Naive thymus-derived CD4-positive, alpha-beta T cell (primary cell): ENCODE measurements around the gene CYGB. TPM values are rescaled to one million over a fixed set of nuclear protein-coding genes. Genes with fewer than 3 reads are reported as not detected.

Experiments used
- ATAC-seq: fragments of 150-1000 bp; cut with Tn5 transposase; 2 replicates; pipeline ENCODE4 v1.10.0; 2021; ENCODE audit warnings: mild to moderate bottlenecking, moderate library complexity
- CTCF ChIA-PET: fragments of 350-600 bp; sonication (Branson Sonifier 250); formaldehyde crosslinking; loops from one replicate; lab custom pipeline; 2021; ENCODE audit warnings: antibody characterized with exemption; lab: Charles Lee
- POLR2A ChIA-PET: fragments of 350-600 bp; sonication (Branson Sonifier 250); formaldehyde crosslinking; loops from one replicate; lab custom pipeline; 2021; ENCODE audit warnings: antibody characterized with exemption, inconsistent platforms; lab: Charles Lee
- DNase-seq, 9 donors: peaks; one replicate each; pipeline versions ENCODE4 v3.0.0 to v3.0.0-alpha.2; 2020 to 2022; ENCODE audit warnings: mixed read lengths in 1 of 9
- H3K27ac ChIP-seq: one replicate; pipeline ENCODE4 v1.7.0; 2013; ENCODE audit warnings: mild to moderate bottlenecking, low read depth, low read length, moderate library complexity
- H3K27me3 ChIP-seq, 2 donors: one replicate each; pipeline ENCODE4 v1.7.0; 2013; ENCODE audit warnings: low read length in 2 of 2, mild to moderate bottlenecking in 2 of 2, moderate library complexity in 2 of 2; ENCODE audit not compliant: control insufficient read depth in 2 of 2, insufficient read depth in 2 of 2
- H3K36me3 ChIP-seq, 3 experiments: 1 replicate in 2 of 3; 2 replicates in 1 of 3; pipeline ENCODE4 v1.7.0; 2013; ENCODE audit warnings: low read length in 3 of 3, mild to moderate bottlenecking in 3 of 3, moderate library complexity in 1 of 3; ENCODE audit not compliant: insufficient read depth in 3 of 3, control insufficient read depth in 2 of 3
- H3K4me1 ChIP-seq, 2 donors: one replicate each; pipeline ENCODE4 v1.7.0; 2013; ENCODE audit warnings: low read length in 2 of 2, mild to moderate bottlenecking in 2 of 2, moderate library complexity in 1 of 2; ENCODE audit not compliant: control insufficient read depth in 2 of 2, insufficient read depth in 2 of 2
- H3K4me3 ChIP-seq: 2 replicates; pipeline ENCODE4 v1.7.0; 2013; ENCODE audit warnings: mild to moderate bottlenecking, low read length
- H3K9me3 ChIP-seq, 3 experiments: 1 replicate in 2 of 3; 2 replicates in 1 of 3; pipeline ENCODE4 v1.7.0; 2013; ENCODE audit warnings: low read length in 3 of 3; ENCODE audit not compliant: control insufficient read depth in 2 of 3
- H3K27ac Mint-ChIP-seq, 9 donors: one replicate each; pipeline ENCODE4 v1.8.0; 2020 to 2022; ENCODE audit warnings: mixed read lengths in 9 of 9, mild to moderate bottlenecking in 8 of 9, moderate library complexity in 5 of 9, inconsistent platforms in 2 of 9
- H3K27me3 Mint-ChIP-seq, 5 donors: one replicate each; pipeline ENCODE4 v1.8.0; 2021 to 2022; ENCODE audit warnings: mixed read lengths in 5 of 5, mild to moderate bottlenecking in 1 of 5
- H3K36me3 Mint-ChIP-seq, 5 donors: one replicate each; pipeline ENCODE4 v1.8.0; 2020 to 2022; ENCODE audit warnings: mixed read lengths in 5 of 5, mild to moderate bottlenecking in 3 of 5, inconsistent platforms in 1 of 5
- H3K4me1 Mint-ChIP-seq, 7 donors: one replicate each; pipeline ENCODE4 v1.8.0; 2020 to 2022; ENCODE audit warnings: mixed read lengths in 7 of 7, mild to moderate bottlenecking in 3 of 7, inconsistent platforms in 1 of 7
- H3K4me3 Mint-ChIP-seq, 10 donors: one replicate each; pipeline ENCODE4 v1.8.0; 2020 to 2022; ENCODE audit warnings: mild to moderate bottlenecking in 10 of 10, mixed read lengths in 10 of 10, moderate library complexity in 6 of 10, inconsistent platforms in 2 of 10
- H3K9me3 Mint-ChIP-seq, 11 donors: one replicate each; pipeline ENCODE4 v1.8.0; 2020 to 2022; ENCODE audit warnings: mixed read lengths in 11 of 11, mild to moderate bottlenecking in 4 of 11, inconsistent platforms in 1 of 11, moderate library complexity in 1 of 11
- intact Hi-C, 2 donors: fragments of 100-400 bp; cut with micrococcal nuclease; formaldehyde crosslinking; loops; one replicate each; pipeline ENCODE4 v1.15.1; 2023
- polyA plus RNA-seq, 2 donors: library from polyadenylated mRNA; unstranded; fragments of 300-500 nt; fragmentation: Illumina TruSeq; gene quantifications; one replicate each; pipeline ENCODE4 v1.2.3, GENCODE V29; 2021
- total RNA-seq, 6 experiments: library from RNA in 5 of 6; stranded (reverse) in 5 of 6; gene quantifications; 1 replicate in 5 of 6; 2 replicates in 1 of 6; pipeline ENCODE4 v1.2.3 and lab custom pipeline; 2021 to 2026

CYGB gene
- total and polyA plus RNA-seq, 7 experiments from 2014 or later: 0.33 to 0.35 TPM; not detected in 5

GRCh38 chr17:76541739-76542454 is 4.4 kb upstream of the CYGB start:
- Histone ChIP-seq H3K27ac (no peak overlapping the region), H3K4me1 (no peaks in the 10 kb centered on the region), H3K36me3 (no peaks in the 10 kb centered on the region), H3K27me3 (peaks cover 0 to 5% of the 10 kb centered on the region in 2 donors), H3K4me3 (no peak overlapping the region), H3K9me3 (no peaks in the 10 kb centered on the region)
- CTCF ChIA-PET: no interaction called here
- H3K36me3 Mint-ChIP-seq: peaks cover 0 to 3% (median 0%) of the 10 kb centered on the region in 5 donors
- H3K27ac Mint-ChIP-seq: no peak overlapping the region
- H3K27me3 Mint-ChIP-seq: peaks cover 22 to 57% (median 27%) of the 10 kb centered on the region in 5 donors
- H3K4me3 Mint-ChIP-seq: no peak overlapping the region
- POLR2A ChIA-PET: no interaction called here
- intact Hi-C loops: no loop called here
- H3K9me3 Mint-ChIP-seq: no peaks in the 10 kb centered on the region
- DNase-seq: no peak
- no peak for ATAC-seq
- H3K4me1 Mint-ChIP-seq: peaks cover 0 to 14% (median 10%) of the 10 kb centered on the region in 7 donors

GRCh38 chr17:76540381-76541300 is 3.1 kb upstream of the CYGB start:
- peaks cover 0 to 3% (median 0%) of the 10 kb centered on the region in 5 donors for H3K36me3 Mint-ChIP-seq
- peaks cover 22 to 67% (median 31%) of the 10 kb centered on the region in 5 donors for H3K27me3 Mint-ChIP-seq
- no peak overlapping the region for H3K27ac Mint-ChIP-seq
- ChIA-PET CTCF (interaction anchor here (1.7 kb wide), 1 partner anchor 18 kb away, joined by 7 read pairs; no protein-coding TSS in a partner anchor), POLR2A (interaction anchor here (0.6 to 1.4 kb wide), 5 partner anchors 13 to 91 kb away, joined by 3 to 8 read pairs (median 4); partner anchors contain the start of gene RHBDF2)
- DNase-seq: peak in 1 of 9 donors; percentile 33
- H3K9me3 Mint-ChIP-seq: no peaks in the 10 kb centered on the region
- H3K4me3 ChIP-seq: no peak overlapping the region
- peaks cover 0 to 5% of the 10 kb centered on the region in 2 donors for H3K27me3 ChIP-seq
- ATAC-seq: peak; percentile 85
- H3K4me3 Mint-ChIP-seq: peak overlapping the region in 2 of 10 donors; percentile 17 to 45
- no peak overlapping the region for H3K27ac ChIP-seq
- H3K9me3 ChIP-seq: no peaks in the 10 kb centered on the region
- H3K4me1 ChIP-seq: no peaks in the 10 kb centered on the region
- peaks cover 0 to 12% (median 10%) of the 10 kb centered on the region in 7 donors for H3K4me1 Mint-ChIP-seq
- intact Hi-C loops: no loop called here
- H3K36me3 ChIP-seq: no peaks in the 10 kb centered on the region

GRCh38 chr17:76539631-76540271 is 2.2 kb upstream of the CYGB start, which contains the start of gene PRCD:
Gene PRCD, plus strand, starts transcription at chr17:76540044. Its CDS starts 98 bp downstream, at chr17:76540142.
- DNase-seq (no peak), ATAC-seq (no peak)
- Histone ChIP-seq H3K27me3 (peaks cover 0 to 5% of the 10 kb centered on the region in 2 donors), H3K36me3 (no peaks in the 10 kb centered on the region), H3K4me3 (no peak within 1 kb of the TSS), H3K4me1 (no peaks in the 10 kb centered on the region), H3K9me3 (no peaks in the 10 kb centered on the region), H3K27ac (no peak within 1 kb of the TSS)
- ChIA-PET POLR2A (interaction anchor here (0.6 to 1.4 kb wide), 4 partner anchors 12 to 90 kb away, joined by 3 to 8 read pairs (median 4); no protein-coding TSS in a partner anchor), CTCF (interaction anchor here (1.7 kb wide), 1 partner anchor 17 kb away, joined by 7 read pairs; no protein-coding TSS in a partner anchor)
- H3K27ac Mint-ChIP-seq: peak within 1 kb of the TSS in 2 of 9 donors; percentile 19 to 21
- peaks cover 0 to 12% (median 10%) of the 10 kb centered on the region in 7 donors for H3K4me1 Mint-ChIP-seq
- H3K4me3 Mint-ChIP-seq: peak within 1 kb of the TSS; percentile 10 to 75 (median 55)
- H3K9me3 Mint-ChIP-seq: no peaks in the 10 kb centered on the region
- peaks cover 0 to 3% (median 0%) of the 10 kb centered on the region in 5 donors for H3K36me3 Mint-ChIP-seq
- H3K27me3 Mint-ChIP-seq: peaks cover 22 to 75% (median 31%) of the 10 kb centered on the region in 5 donors
- intact Hi-C loops: no loop called here

- no peak overlapping the region for H3K4me3 ChIP-seq
- no peak for DNase-seq
- H3K27ac ChIP-seq: no peak overlapping the region
- Mint-ChIP-seq H3K4me3 (peak overlapping the region; percentile 10 to 75 (median 55)), H3K36me3 (peaks cover 0 to 3% (median 0%) of the 10 kb centered on the region in 5 donors), H3K27me3 (peaks cover 22 to 76% (median 31%) of the 10 kb centered on the region in 5 donors), H3K4me1 (peaks cover 0 to 12% (median 10%) of the 10 kb centered on the region in 7 donors), H3K27ac (peak overlapping the region in 2 of 9 donors; percentile 19 to 21), H3K9me3 (no peaks in the 10 kb centered on the region)
- H3K36me3 ChIP-seq: no peaks in the 10 kb centered on the region
- peaks cover 0 to 5% of the 10 kb centered on the region in 2 donors for H3K27me3 ChIP-seq
- H3K9me3 ChIP-seq: no peaks in the 10 kb centered on the region
- no peak for ATAC-seq
- POLR2A ChIA-PET: interaction anchor here (1.1 kb wide), 1 partner anchor 18 kb away, joined by 8 read pairs; no protein-coding TSS in a partner anchor
- CTCF ChIA-PET: interaction anchor here (1.7 kb wide), 1 partner anchor 16 kb away, joined by 7 read pairs; no protein-coding TSS in a partner anchor
- no peaks in the 10 kb centered on the region for H3K4me1 ChIP-seq
- intact Hi-C loops: no loop called here
These were observed 1.5 kb upstream of the CYGB start for GRCh38 chr17:76538941-76539570.

GRCh38 chr17:76538281-76538931 is 897 bp upstream of the CYGB start:
- H3K4me3 ChIP-seq: no peak overlapping the region
- ChIA-PET CTCF (interaction anchor here (1.1 kb wide), 1 partner anchor 8 kb away, joined by 3 read pairs; no protein-coding TSS in a partner anchor), POLR2A (interaction anchor here (1.0 kb wide), 1 partner anchor 141 kb away, joined by 3 read pairs; no protein-coding TSS in a partner anchor)
- DNase-seq: no peak
- peak overlapping the region in 9 of 10 donors; percentile 10 to 75 (median 52) for H3K4me3 Mint-ChIP-seq
- no peaks in the 10 kb centered on the region for H3K36me3 ChIP-seq
- H3K9me3 Mint-ChIP-seq: no peaks in the 10 kb centered on the region
- no peak for ATAC-seq
- intact Hi-C loops: no loop called here
- no peak overlapping the region for H3K27ac ChIP-seq
- H3K27ac Mint-ChIP-seq: no peak overlapping the region
- peaks cover 0 to 5% of the 10 kb centered on the region in 2 donors for H3K27me3 ChIP-seq
- no peaks in the 10 kb centered on the region for H3K4me1 ChIP-seq
- H3K9me3 ChIP-seq: no peaks in the 10 kb centered on the region
- H3K27me3 Mint-ChIP-seq: peaks cover 22 to 74% (median 30%) of the 10 kb centered on the region in 5 donors
- H3K36me3 Mint-ChIP-seq: peaks cover 0 to 3% (median 0%) of the 10 kb centered on the region in 5 donors
- H3K4me1 Mint-ChIP-seq: peaks cover 0 to 12% (median 10%) of the 10 kb centered on the region in 7 donors
